A673 (cell line): Measurements from ENCODE around the gene FUT8. TPM values are rescaled to one million over a fixed set of nuclear protein-coding genes. Genes with fewer than 3 reads are reported as not detected.

Experiments used
- BruUV-seq: library from RNA; stranded (reverse); fragments of 400-500 nt; replicated peaks from 2 replicates; lab custom pipeline; 2021; lab: Mats Ljungman, UMichigan
- CTCF ChIA-PET: fragments of 300-600 bp; sonication (Branson Sonifier 250); formaldehyde crosslinking; loops from one replicate; lab custom pipeline; 2022; ENCODE audit warnings: antibody characterized with exemption; lab: Charles Lee
- POLR2A ChIA-PET: fragments of 300-600 bp; sonication (Branson Sonifier 250); formaldehyde crosslinking; loops from one replicate; lab custom pipeline; 2022; ENCODE audit warnings: antibody characterized with exemption; ENCODE audit not compliant: low non-redundant PET; lab: Charles Lee
- DNase-seq: peaks from one replicate; pipeline ENCODE4 v3.0.0-alpha.2; 2015; ENCODE audit warnings: low spot score
- H3K27ac ChIP-seq: fragments of 200-600 bp; sonication (generic); 2 replicates; pipeline ENCODE4 v1.5.1; 2016; ENCODE audit warnings: mixed run types, low read depth, mild to moderate bottlenecking, mixed read lengths, antibody characterized with exemption, low read length; ENCODE audit not compliant: poor library complexity, severe bottlenecking
- H3K27me3 ChIP-seq: fragments of 200-600 bp; sonication (generic); replicated peaks from 2 replicates; pipeline ENCODE4 v1.6.1; 2017; ENCODE audit warnings: mixed run types, low read depth, mild to moderate bottlenecking, mixed read lengths, antibody characterized with exemption, low read length; ENCODE audit not compliant: insufficient read depth, poor library complexity
- H3K36me3 ChIP-seq: fragments of 200-600 bp; sonication (generic); 2 replicates; pipeline ENCODE4 v1.6.1; 2016; ENCODE audit warnings: mixed run types, mild to moderate bottlenecking, mixed read lengths, antibody characterized with exemption, low read length; ENCODE audit not compliant: insufficient read depth, poor library complexity, severe bottlenecking
- H3K4me1 ChIP-seq: fragments of 200-600 bp; sonication (generic); 2 replicates; pipeline ENCODE4 v1.6.1; 2017; ENCODE audit warnings: mixed run types, mild to moderate bottlenecking, mixed read lengths, antibody characterized with exemption, low read length; ENCODE audit not compliant: insufficient read depth, poor library complexity, severe bottlenecking
- H3K4me3 ChIP-seq: fragments of 200-600 bp; sonication (generic); 2 replicates; pipeline ENCODE4 v1.5.1; 2016; ENCODE audit warnings: low read depth, mixed run types, mild to moderate bottlenecking, mixed read lengths, low read length; ENCODE audit not compliant: poor library complexity, severe bottlenecking
- H3K9me3 ChIP-seq: fragments of 200-600 bp; sonication (generic); 2 replicates; pipeline ENCODE4 v1.6.1; 2016; ENCODE audit warnings: mixed run types, low read depth, mild to moderate bottlenecking, mixed read lengths, antibody characterized with exemption, low read length; ENCODE audit not compliant: poor library complexity, severe bottlenecking
- EZH2 ChIP-seq: fragments of 200-600 bp; sonication (generic); IDR thresholded peaks from 2 replicates; pipeline ENCODE4 v1.6.1; 2017; ENCODE audit warnings: borderline replicate concordance, low read depth, mild to moderate bottlenecking, mixed read lengths, antibody characterized with exemption, low read length; ENCODE audit not compliant: poor library complexity, severe bottlenecking
- intact Hi-C: fragments of 100-400 bp; cut with micrococcal nuclease; formaldehyde crosslinking; loops from one replicate; pipeline ENCODE4 v1.10.0; 2022; ENCODE audit not compliant: unreplicated experiment
- total RNA-seq: library from RNA; stranded (reverse); gene quantifications from 2 replicates; pipeline ENCODE4 v1.2.3, GENCODE V29; 2021
- TF ChIP-seq, protein P1 (sequence below): fragments of 300-800, 200-600 bp; sonication (generic); conservative IDR thresholded peaks from 2 replicates; pipeline ENCODE4 v1.5.1; 2017; ENCODE audit warnings: low read depth, mild to moderate bottlenecking, antibody characterized with exemption, low read length, moderate library complexity, mixed read lengths

FUT8 gene
- total RNA-seq, 1 experiment from 2014 or later, result 11.0 TPM

DNA sequence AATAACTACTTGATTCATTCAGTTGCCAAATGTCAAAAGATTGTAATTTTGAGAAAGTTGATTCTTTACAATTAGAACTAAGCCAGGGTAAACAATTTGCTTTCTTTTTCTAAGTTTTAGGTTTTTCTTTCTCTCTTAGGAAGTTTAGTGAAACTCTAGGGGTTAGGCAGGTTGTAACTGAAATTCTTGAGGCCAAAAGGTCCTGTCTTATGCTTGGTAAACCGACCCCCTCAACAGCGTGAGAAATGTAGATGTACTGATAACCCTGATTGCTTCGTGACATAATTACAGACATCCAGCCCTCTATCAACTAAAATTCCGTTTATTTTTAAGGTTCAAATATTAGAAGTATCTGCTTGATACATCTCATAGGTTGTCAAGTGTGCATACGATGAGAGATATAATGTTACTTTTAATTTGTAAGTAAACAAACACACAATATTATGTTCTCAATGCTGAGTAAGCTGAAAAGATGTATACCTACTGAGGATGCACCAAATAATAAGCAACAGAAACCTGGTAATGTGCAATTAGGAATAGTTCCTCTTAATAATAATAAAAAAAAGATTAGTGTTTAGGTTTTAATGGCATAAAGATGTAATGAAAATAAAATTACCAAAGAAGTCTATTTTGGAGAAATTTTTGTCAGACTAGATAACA, 7.2 kb downstream of the FUT8 start:
- no peak for TF ChIP-seq EZH2
- TF ChIP-seq, protein P1, sequence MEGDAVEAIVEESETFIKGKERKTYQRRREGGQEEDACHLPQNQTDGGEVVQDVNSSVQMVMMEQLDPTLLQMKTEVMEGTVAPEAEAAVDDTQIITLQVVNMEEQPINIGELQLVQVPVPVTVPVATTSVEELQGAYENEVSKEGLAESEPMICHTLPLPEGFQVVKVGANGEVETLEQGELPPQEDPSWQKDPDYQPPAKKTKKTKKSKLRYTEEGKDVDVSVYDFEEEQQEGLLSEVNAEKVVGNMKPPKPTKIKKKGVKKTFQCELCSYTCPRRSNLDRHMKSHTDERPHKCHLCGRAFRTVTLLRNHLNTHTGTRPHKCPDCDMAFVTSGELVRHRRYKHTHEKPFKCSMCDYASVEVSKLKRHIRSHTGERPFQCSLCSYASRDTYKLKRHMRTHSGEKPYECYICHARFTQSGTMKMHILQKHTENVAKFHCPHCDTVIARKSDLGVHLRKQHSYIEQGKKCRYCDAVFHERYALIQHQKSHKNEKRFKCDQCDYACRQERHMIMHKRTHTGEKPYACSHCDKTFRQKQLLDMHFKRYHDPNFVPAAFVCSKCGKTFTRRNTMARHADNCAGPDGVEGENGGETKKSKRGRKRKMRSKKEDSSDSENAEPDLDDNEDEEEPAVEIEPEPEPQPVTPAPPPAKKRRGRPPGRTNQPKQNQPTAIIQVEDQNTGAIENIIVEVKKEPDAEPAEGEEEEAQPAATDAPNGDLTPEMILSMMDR, result no peak
- Histone ChIP-seq H3K27me3 (no peaks in the 10 kb centered on the region), H3K4me3 (no peak overlapping the region), H3K36me3 (no peaks in the 10 kb centered on the region), H3K9me3 (no peaks in the 10 kb centered on the region), H3K27ac (no peak overlapping the region), H3K4me1 (no peaks in the 10 kb centered on the region)
- DNase-seq, result no peak
- POLR2A ChIA-PET, result no interaction called here
- no TSS peak for BruUV-seq
- CTCF ChIA-PET, result no interaction called here
- intact Hi-C loops, result no loop called here

DNA sequence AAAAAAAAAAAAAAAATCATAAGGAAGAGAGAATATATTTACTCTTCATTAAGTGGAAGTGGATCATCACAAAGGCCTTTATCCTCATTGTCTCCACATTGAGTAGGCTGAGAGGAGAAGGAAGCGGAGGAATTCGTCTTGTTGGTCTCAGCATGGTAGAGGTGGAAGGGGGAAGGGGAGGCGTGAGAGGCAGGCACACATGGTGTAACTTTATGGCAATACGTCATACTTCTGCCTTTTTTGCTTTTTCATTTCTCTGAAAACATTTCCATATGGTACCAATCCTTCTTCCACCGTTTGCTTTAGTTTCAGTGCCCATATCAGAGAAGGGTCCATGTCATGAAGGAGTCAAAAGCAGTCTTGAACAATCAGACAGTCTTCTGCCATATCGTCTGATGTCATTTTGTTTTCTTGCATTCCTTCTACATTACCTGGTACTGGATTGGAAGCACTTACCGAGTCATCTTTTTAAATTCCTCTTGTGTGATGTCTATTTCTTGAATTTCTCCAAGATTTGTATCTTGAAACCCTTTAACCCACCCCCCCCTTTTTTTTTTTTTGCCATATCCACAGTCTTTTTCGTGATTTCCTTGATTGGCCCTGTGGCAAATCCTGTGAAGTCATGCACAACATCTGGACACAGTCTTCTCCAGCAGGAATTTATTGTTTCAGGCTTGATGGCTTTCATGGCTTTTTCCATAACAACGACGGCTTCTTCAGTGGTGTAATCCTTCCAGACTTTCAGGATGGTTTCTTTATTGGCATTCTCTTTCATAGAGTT, 8.9 kb downstream of the FUT8 start:
- no peak overlapping the region for H3K27ac ChIP-seq
- no peak overlapping the region for H3K4me3 ChIP-seq
- no peaks in the 10 kb centered on the region for H3K4me1 ChIP-seq
- no TSS peak for BruUV-seq
- POLR2A ChIA-PET, result no interaction called here
- TF ChIP-seq EZH2, result no peak
- TF ChIP-seq, protein P1, result no peak
- intact Hi-C loops, result no loop called here
- no peak for DNase-seq
- no peaks in the 10 kb centered on the region for H3K9me3 ChIP-seq
- CTCF ChIA-PET, result no interaction called here
- no peaks in the 10 kb centered on the region for H3K27me3 ChIP-seq
- H3K36me3 ChIP-seq, result no peaks in the 10 kb centered on the region

DNA sequence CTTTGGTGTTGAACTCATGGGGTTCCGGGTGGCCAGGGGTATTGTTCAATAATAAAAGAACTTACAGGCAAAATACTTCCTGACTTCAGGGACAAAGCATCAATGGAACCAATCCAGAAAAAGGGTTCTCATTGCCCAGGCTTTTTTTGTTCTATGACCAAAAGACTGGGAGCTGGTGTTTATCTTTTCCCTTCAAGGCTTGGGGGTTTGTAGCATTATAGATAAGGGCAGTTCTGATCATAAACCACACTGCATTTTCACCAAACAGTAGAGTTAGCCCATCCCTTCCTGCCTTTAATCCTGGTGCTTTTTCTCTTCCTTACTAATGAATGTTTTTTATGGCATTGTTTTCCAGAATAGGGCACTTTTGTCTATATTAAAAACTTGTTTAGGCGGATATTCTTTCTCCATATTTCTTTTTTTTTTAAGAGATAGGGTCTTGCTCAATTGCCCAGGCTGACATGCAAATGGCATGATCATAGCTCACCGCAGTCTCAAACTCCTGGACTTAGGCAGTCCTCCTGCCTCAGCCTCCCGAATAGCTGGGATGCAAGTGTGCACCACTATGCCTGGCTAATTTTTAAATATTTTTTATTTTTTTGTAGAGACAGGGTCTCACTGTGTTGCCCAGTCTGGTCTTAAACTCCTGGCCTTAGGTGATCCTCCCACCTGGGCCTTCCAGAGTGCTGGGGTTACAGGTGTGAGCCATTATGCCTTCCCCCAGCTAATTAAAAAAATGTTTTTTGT, 9.7 kb downstream of the FUT8 start:
- Histone ChIP-seq H3K36me3 (no peaks in the 10 kb centered on the region), H3K4me3 (no peak overlapping the region), H3K9me3 (no peaks in the 10 kb centered on the region), H3K4me1 (no peaks in the 10 kb centered on the region), H3K27me3 (no peaks in the 10 kb centered on the region), H3K27ac (no peak overlapping the region)
- POLR2A ChIA-PET, result no interaction called here
- DNase-seq, result no peak
- intact Hi-C loops, result no loop called here
- no peak for TF ChIP-seq EZH2
- TF ChIP-seq, protein P1, result no peak
- CTCF ChIA-PET, result no interaction called here
- BruUV-seq, result no TSS peak
